ENCODE measurements around the gene TMEM150B. TPM values are rescaled to one million over a fixed set of nuclear protein-coding genes. Genes with fewer than 3 reads are reported as not detected.

Gene TMEM150B
- total and polyA plus RNA-seq, 2 donors (not counting 1 experiment from before 2014, with no cell fraction given): not detected

DNA sequence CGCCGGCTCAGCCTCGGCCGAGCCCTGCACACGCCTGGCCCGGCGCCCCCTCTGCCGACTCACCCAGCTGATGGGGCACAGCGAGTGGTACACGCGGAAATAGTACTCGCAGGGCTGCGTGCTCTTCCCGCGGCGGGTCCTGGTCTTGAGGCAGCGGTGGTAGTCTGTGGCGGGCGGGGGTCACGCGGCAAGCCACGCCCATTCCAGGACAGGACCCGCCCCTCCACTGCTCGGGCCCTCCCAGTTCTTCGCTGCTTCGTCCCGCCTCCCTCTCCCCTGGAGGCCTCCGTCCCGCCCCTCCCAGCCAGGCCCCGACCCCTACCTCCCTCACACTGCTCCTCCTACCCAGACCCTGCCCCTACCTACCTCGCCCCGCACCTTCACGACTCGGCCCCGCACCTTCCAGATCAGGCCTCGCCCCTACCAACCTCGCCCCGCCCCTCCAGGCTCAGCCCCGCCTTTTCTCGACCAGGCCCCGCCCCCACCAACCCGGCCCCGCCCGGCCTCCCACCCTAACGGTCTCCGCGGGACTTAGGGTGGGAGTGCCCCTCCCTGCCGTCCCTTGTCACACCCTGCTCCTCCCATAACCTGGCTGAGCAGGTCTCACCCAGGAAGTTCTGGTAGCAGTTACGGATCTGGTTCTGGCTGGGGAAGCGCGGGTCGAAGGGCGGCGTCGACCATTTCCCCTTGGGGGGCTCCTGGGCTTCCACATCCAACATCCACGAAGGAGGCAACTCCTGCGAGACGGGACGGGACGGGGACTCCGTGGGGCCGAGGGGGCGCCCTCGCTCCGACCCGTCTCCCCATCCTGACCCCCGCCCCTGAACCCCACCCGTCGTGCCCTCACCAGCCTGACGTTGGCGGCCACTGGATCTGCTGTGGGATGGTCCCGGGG, 28.9 kb upstream of the TMEM150B start:
- no peak overlapping the region for H2AFZ ChIP-seq (ENCODE audit: low read length)
- H3K9ac ChIP-seq (ENCODE audit: insufficient read depth, low read length): no peak overlapping the region
- no peaks in the 10 kb centered on the region for H3K9me3 ChIP-seq (ENCODE audit: control insufficient read depth, insufficient read depth, low read depth, low read length)
- TF ChIP-seq, protein P1, sequence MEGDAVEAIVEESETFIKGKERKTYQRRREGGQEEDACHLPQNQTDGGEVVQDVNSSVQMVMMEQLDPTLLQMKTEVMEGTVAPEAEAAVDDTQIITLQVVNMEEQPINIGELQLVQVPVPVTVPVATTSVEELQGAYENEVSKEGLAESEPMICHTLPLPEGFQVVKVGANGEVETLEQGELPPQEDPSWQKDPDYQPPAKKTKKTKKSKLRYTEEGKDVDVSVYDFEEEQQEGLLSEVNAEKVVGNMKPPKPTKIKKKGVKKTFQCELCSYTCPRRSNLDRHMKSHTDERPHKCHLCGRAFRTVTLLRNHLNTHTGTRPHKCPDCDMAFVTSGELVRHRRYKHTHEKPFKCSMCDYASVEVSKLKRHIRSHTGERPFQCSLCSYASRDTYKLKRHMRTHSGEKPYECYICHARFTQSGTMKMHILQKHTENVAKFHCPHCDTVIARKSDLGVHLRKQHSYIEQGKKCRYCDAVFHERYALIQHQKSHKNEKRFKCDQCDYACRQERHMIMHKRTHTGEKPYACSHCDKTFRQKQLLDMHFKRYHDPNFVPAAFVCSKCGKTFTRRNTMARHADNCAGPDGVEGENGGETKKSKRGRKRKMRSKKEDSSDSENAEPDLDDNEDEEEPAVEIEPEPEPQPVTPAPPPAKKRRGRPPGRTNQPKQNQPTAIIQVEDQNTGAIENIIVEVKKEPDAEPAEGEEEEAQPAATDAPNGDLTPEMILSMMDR (conservative IDR thresholded peaks at IDR 0.05 in 1 of 2, IDR thresholded peaks at IDR 0.05 in 1 of 2; ENCODE audit: low read depth in 1 of 2, low read length in 2 of 2): no peak
- TF ChIP-seq EZH2 (IDR thresholded peaks at IDR 0.05; ENCODE audit: low read length, missing control alignments): no peak
- peaks cover 31% of the 10 kb centered on the region for H3K27me3 ChIP-seq (ENCODE audit: control insufficient read depth, insufficient read depth, low read length)
- H4K20me1 ChIP-seq (ENCODE audit: control insufficient read depth, extremely low read depth, insufficient read depth, low read length): no peaks in the 10 kb centered on the region
- no peaks in the 10 kb centered on the region for H3K36me3 ChIP-seq (ENCODE audit: control insufficient read depth, insufficient read depth, low read length)
- DNase-seq (ENCODE audit: low read depth in 2 of 2): peak in 1 of 2 donors; percentile 53
- H3K4me3 ChIP-seq (replicated peaks in 1 of 4; ENCODE audit: control extremely low read depth in 1 of 4, insufficient read depth in 1 of 4, low read depth in 3 of 4, low read length in 4 of 4): peak overlapping the region; percentile 28 to 51 (median 42)
- no peaks in the 10 kb centered on the region for H3K79me2 ChIP-seq (ENCODE audit: control insufficient read depth, insufficient read depth, low read length)
- peak overlapping the region; percentile 86 for H3K4me2 ChIP-seq (ENCODE audit: extremely low read depth, insufficient read depth, low read length)
- H3K4me1 ChIP-seq (ENCODE audit: control insufficient read depth, extremely low read depth, insufficient read depth, low read length): no peaks in the 10 kb centered on the region
- no peak overlapping the region for H3K27ac ChIP-seq (ENCODE audit: insufficient read depth, low read length)

DNA sequence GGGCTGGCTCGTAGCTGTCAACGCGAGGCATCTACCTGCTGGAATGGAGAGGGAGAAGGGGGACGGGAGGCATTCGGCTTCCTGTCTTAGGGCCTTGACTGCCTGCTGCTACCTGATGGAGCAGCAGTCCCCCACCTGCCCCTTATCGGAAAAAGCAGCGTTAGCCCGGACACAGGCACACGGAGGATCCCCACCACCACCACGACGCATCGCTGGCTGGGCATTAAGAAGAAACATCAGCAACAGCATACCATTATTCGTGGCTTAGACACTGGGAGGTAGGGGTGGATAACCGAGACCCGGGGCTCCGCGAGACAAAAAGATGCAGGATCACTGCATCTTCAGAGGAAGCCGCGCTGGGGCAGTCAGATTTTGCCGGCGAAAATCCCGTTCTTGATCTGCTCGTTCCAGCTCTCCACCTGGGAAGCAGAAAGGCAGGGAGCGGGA, 28.2 kb upstream of the TMEM150B start:
- Histone ChIP-seq H3K27me3 (ENCODE audit: control insufficient read depth, insufficient read depth, low read length) (peaks cover 31% of the 10 kb centered on the region), H3K9ac (ENCODE audit: insufficient read depth, low read length) (no peak overlapping the region), H3K27ac (ENCODE audit: insufficient read depth, low read length) (no peak overlapping the region), H2AFZ (ENCODE audit: low read length) (no peak overlapping the region), H3K9me3 (ENCODE audit: control insufficient read depth, insufficient read depth, low read depth, low read length) (no peaks in the 10 kb centered on the region), H4K20me1 (ENCODE audit: control insufficient read depth, extremely low read depth, insufficient read depth, low read length) (no peaks in the 10 kb centered on the region), H3K4me1 (ENCODE audit: control insufficient read depth, extremely low read depth, insufficient read depth, low read length) (no peaks in the 10 kb centered on the region), H3K4me3 (replicated peaks in 1 of 4; ENCODE audit: control extremely low read depth in 1 of 4, insufficient read depth in 1 of 4, low read depth in 3 of 4, low read length in 4 of 4) (peak overlapping the region; percentile 28 to 51 (median 42)), H3K79me2 (ENCODE audit: control insufficient read depth, insufficient read depth, low read length) (no peaks in the 10 kb centered on the region), H3K4me2 (ENCODE audit: extremely low read depth, insufficient read depth, low read length) (peak overlapping the region; percentile 86), H3K36me3 (ENCODE audit: control insufficient read depth, insufficient read depth, low read length) (no peaks in the 10 kb centered on the region)
- TF ChIP-seq, protein P1 (conservative IDR thresholded peaks at IDR 0.05 in 1 of 2, IDR thresholded peaks at IDR 0.05 in 1 of 2; ENCODE audit: low read depth in 1 of 2, low read length in 2 of 2): no peak
- peak; percentile 88 for TF ChIP-seq EZH2 (IDR thresholded peaks at IDR 0.05; ENCODE audit: low read length, missing control alignments)
- no peak for DNase-seq (ENCODE audit: low read depth in 2 of 2)

DNA sequence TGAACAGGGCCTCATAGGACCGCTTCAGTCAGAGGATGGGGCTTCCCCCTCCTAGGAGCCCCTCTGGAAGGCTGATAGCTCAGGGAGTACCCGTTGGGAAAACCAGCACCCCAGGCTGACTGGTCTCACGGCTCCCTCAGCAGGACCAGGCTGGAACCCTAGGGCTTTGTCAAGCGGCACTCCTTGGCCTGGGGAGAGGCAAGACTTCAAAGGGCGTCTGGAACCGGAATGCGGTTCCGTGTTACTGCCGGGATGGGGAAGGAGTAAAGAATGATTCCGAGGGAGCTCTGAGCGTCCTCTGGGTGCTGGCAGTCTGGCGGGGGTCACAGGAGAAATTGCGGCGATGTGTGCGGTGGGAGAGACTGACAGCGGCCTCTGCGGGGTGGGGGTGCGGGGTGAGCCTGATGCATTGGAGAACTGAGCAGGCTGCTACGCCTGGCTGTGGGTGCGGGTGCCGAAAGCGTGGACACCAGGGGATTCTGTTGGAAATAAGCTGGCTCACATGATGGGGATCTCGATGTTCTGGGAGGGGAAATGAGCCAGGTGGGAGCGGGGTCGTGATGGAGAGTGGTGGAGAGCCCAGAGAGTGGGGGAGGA, 27.5 kb upstream of the TMEM150B start:
- no peak overlapping the region for H3K9ac ChIP-seq (ENCODE audit: insufficient read depth, low read length)
- no peak for TF ChIP-seq EZH2 (IDR thresholded peaks at IDR 0.05; ENCODE audit: low read length, missing control alignments)
- TF ChIP-seq, protein P1 (conservative IDR thresholded peaks at IDR 0.05 in 1 of 2, IDR thresholded peaks at IDR 0.05 in 1 of 2; ENCODE audit: low read depth in 1 of 2, low read length in 2 of 2): no peak
- no peaks in the 10 kb centered on the region for H3K9me3 ChIP-seq (ENCODE audit: control insufficient read depth, insufficient read depth, low read depth, low read length)
- no peak overlapping the region for H3K4me3 ChIP-seq (replicated peaks in 1 of 4; ENCODE audit: control extremely low read depth in 1 of 4, insufficient read depth in 1 of 4, low read depth in 3 of 4, low read length in 4 of 4)
- no peak overlapping the region for H3K27ac ChIP-seq (ENCODE audit: insufficient read depth, low read length)
- peaks cover 31% of the 10 kb centered on the region for H3K27me3 ChIP-seq (ENCODE audit: control insufficient read depth, insufficient read depth, low read length)
- H3K79me2 ChIP-seq (ENCODE audit: control insufficient read depth, insufficient read depth, low read length): no peaks in the 10 kb centered on the region
- no peaks in the 10 kb centered on the region for H4K20me1 ChIP-seq (ENCODE audit: control insufficient read depth, extremely low read depth, insufficient read depth, low read length)
- no peak overlapping the region for H3K4me2 ChIP-seq (ENCODE audit: extremely low read depth, insufficient read depth, low read length)
- H2AFZ ChIP-seq (ENCODE audit: low read length): no peak overlapping the region
- H3K36me3 ChIP-seq (ENCODE audit: control insufficient read depth, insufficient read depth, low read length): no peaks in the 10 kb centered on the region
- no peaks in the 10 kb centered on the region for H3K4me1 ChIP-seq (ENCODE audit: control insufficient read depth, extremely low read depth, insufficient read depth, low read length)
- DNase-seq (ENCODE audit: low read depth in 2 of 2): no peak

All from fibroblast of lung (primary cell).